Stimulated activated CD4-positive, alpha-beta T cell treated with anti-CD3 and anti-CD28 coated beads, TNF-alpha, amount 100 ng/mL, for 4 hours (primary cell): Measurements from ENCODE around the gene SPSB1.

Source experiments
- DNase-seq, 3 experiments: peaks; one replicate each; pipeline ENCODE4 v3.0.0-alpha.2; 2020; ENCODE audit warnings: low read depth in 3 of 3

Gene SPSB1

DNA sequence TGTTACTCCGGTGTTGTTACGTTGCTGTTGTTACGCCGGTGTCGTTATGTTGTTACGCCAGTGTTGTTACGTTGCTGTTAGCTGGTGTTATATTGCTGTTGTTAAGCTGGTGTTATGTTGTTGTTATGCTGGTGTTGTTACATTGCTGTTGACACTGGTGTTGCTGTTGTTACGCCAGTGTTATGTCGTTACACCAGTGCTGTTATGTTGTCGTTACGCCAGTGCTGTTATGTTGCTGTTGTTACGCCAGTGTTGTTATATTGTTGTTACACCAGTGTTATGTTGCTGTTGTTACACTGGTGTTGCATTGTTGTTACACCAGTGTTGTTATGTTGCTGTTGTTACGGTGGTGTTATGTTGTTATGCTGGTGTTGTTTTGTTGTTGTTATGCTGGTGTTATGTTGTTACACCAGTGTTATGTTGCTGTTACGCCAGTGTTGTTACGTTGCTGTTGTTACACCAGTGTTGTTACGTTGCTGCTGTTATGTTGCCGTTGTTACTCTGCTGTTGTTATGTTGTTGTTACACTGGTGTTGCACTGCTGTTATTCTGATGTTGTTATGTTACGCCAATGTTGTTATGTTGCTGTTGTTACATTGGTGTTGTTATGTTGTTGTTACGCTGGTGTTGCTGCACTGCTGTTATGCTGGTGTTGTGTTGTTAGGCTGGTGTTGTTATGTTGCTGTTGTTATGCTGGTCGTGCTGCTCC lies 32.5 kb upstream of the SPSB1 start:
- no peak for DNase-seq

GRCh38 chr1:9261496-9261895 lies 31.2 kb upstream of the SPSB1 start:
- DNase-seq = no peak

DNA sequence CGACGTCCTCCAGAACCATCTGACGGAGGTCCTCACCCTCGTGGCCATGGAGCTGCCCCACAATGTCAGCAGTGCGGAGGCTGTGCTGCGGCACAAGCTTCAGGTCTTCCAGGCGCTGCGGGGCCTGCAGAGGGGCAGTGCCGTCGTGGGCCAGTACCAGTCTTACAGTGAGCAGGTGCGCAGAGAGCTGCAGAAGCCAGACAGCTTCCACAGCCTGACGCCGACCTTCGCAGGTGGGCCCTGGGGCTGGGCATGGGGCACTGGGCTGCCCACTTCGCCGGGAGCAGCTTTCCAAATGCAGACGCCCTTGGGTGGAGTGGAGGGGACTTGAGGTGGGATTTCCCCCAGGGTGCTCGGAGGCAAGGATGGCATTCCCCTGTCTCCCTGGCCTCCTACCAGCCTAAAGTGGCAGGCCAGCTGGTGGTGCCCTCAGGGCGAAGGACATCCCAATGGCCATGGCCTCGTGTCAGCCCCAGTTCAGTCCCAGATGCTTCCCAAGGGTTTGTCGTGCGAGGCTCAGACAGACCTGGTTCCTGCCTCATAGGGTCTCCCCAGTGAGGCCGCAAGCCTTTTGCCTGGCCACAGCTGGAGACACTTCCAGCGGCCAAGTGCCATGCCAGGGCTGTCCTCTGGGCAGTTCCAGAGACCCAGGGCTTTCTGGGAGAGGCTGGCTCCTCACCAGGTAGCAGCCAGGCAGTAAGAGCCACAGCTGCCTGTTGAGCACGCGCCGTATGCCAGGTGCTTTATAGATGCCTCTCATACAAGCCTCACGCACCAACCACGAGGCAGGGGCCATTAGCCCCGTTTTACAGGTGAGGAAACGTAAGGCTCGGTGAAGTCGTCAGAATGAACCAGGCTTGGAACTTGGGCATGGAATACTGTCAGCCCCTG lies 30.4 kb upstream of the SPSB1 start:
- DNase-seq = no peak

DNA sequence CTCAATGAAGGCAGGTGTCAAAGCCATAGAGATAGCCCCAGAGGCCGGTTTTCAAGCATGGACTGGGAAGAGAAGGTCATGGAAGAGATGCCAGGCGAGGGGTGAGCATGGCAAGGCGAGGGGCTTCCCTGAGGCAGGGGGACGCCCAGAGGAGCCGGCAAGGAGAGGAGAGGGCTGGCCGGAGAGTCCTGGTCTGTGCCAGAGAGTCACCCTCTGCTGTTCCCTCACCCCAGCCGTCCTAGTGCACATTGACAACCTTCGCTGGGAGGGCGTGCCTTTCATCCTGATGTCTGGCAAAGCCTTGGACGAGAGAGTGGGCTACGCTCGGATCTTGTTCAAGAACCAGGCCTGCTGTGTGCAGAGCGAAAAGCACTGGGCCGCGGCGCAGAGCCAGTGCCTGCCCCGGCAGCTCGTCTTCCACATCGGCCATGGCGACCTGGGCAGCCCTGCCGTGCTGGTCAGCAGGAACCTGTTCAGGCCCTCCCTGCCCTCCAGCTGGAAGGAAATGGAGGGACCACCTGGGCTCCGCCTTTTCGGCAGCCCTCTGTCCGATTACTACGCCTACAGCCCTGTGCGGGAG lies 29.3 kb upstream of the SPSB1 start:
- DNase-seq = no peak

DNA sequence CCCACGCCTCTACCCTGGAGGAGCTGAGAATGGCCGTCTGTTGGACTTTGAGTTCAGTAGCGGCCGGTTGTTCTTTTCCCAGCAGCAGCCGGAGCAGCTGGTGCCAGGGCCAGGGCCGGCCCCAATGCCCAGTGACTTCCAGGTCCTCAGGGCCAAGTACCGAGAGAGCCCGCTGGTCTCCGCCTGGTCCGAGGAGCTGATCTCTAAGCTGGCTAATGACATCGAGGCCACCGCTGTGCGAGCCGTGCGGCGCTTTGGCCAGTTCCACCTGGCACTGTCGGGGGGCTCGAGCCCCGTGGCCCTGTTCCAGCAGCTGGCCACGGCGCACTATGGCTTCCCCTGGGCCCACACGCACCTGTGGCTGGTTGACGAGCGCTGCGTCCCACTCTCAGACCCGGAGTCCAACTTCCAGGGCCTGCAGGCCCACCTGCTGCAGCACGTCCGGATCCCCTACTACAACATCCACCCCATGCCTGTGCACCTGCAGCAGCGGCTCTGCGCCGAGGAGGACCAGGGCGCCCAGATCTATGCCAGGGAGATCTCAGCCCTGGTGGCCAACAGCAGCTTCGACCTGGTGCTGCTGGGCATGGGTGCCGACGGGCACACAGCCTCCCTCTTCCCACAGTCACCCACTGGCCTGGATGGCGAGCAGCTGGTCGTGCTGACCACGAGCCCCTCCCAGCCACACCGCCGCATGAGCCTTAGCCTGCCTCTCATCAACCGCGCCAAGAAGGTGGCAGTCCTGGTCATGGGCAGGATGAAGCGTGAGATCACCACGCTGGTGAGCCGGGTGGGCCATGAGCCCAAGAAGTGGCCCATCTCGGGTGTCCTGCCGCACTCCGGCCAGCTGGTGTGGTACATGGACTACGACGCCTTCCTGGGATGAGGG lies 28.5 kb upstream of the SPSB1 start:
- DNase-seq = no peak

- no peak for DNase-seq
Measured at GRCh38 chr1:9265037-9265436, 27.7 kb upstream of the SPSB1 start.

- DNase-seq = no peak
Measured at GRCh38 chr1:9265968-9266367, 26.7 kb upstream of the SPSB1 start.

DNA sequence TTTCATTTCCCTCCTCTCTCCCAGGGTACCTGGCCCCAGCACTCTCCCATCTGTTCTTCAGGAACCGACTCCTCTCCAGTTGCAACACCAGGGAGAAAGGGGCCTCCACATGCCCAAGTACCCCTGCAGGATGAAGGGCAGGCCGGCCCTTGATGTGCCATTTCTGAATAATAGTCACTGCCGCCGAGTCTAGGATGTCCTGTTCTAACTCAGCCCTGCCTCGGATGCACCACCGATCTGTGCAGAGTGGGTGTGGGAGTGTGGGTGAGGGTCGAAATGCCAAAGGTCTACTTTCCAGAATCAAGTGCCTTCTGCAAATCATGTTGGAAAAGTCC lies 25.4 kb upstream of the SPSB1 start:
- no peak for DNase-seq

GRCh38 chr1:9267827-9268581 lies 24.7 kb upstream of the SPSB1 start:
- no peak for DNase-seq

DNA sequence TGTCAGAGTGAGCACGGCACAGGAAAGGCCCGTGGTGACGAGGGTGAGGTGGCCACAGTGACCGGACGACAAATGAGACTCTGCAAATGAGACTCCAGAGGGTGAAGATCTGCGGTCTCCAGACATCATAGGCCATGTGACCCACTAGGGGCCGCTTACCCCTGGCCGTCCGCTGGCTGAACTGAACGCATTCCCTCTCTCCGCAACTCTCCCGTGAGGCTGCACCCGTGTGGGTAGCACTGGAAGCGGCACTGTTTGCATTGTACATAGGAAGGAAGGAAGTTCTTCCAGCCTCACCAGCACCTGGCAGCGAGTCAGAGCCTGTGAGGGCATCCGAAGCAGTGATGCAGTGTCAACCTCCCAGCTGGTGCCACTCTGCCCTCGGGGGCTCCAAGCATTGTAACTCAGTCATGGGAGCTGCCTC lies 23.6 kb upstream of the SPSB1 start:
- DNase-seq = no peak

DNA sequence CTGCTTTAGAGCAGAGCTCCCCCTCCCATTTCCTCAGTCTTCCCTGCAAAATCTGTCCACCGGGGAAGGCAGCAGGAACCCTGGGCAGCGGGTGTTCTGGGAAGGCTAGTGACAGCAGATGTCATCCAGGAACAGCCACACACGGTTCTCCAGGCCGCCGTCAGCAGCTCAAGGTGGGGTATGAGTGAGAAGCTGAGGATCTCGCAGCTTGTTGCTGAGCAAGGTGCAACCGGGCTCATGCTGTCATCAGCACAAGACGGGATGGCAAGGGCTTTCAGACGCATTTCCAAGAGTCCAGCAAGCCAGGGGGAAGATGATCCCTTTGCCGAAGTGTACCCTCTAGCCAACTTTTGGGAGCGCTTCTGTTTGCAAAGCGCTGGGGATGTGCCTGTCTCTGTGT lies 23.0 kb upstream of the SPSB1 start:
- no peak for DNase-seq

- DNase-seq = no peak
Measured at GRCh38 chr1:9270290-9270883, 22.3 kb upstream of the SPSB1 start.

GRCh38 chr1:9271283-9271682 lies 21.4 kb upstream of the SPSB1 start:
- no peak for DNase-seq

DNA sequence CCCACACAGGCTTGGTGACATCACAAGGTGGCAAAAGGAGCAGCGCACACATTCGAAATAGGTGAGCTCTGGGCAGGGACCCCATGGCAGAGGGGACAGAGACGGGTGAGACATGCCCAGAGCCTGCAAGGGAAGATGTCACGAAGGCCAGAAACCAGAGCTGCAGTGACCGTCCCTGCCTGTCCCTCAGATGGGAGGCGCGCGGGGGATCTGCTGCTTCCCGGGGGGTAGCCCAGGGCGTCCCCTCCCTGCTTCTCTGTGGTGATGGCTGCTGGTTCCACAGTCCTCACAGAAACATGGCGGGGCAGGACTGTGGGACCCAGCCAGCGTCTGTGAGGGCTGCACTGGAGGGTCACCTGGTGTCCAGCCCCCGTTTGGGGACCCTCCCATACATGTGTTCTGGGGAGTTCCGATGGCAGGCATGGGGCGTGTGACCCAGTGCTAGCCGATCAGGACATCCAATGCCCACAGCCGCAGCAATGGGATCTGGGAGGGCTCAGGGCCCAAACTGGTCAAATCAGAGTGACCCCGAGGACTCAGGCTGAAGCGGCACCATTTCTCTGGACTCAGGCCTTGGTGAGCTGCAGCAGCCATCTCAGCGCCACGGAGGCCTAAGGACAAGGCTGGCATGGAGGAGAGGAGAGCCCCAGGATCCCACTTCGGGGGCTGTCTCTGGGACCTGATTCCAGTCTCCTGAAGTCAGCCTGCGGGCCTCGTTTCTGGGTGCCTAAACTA lies 20.7 kb upstream of the SPSB1 start:
- no peak for DNase-seq

- no peak for DNase-seq
Measured at GRCh38 chr1:9273177-9273576, 19.5 kb upstream of the SPSB1 start.

DNA sequence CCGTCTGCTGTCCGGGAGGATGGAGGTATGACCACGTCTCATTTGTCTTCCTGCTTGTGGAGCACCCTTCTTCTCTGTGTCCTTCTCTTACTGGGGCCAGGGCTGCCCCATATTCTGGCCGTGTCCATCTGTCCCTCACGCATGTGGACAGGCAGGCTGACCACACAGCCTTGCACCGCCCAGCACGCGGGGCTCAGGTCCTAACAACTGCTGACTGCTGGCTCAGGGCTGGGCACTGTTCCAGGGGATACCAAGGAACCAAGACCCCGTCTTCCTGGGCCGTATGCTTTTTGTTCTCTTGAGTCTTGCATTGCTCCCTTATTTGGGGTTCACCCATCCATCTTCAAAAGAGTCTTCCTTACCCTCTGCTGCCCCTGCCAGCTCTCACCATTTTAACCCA lies 17.5 kb upstream of the SPSB1 start:
- DNase-seq = no peak

GRCh38 chr1:9275567-9276034 lies 17.1 kb upstream of the SPSB1 start:
- peak; percentile 46 to 69 (median 49) for DNase-seq

DNA sequence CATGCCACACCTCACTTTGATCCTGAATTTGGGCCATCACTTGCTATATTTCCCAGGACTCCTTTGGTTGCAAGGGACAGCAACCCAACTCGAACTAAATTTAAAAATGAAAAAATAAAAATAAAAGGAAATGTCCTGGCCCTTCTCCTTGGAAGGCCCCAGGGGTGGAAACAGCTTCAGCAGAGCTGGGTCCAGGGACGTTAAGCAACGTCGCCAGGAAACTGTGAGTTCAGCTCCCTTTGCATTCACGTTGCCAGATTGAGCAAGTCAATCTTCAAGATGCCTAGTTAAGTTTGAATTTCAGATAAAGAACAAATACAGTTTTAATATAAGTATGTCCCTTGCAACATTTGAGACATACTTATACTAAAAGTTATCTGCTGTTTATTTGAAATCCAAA lies 14.6 kb upstream of the SPSB1 start:
- DNase-seq = no peak

- DNase-seq = no peak
Measured at GRCh38 chr1:9278585-9279153, 14.0 kb upstream of the SPSB1 start.
